ENCODE results near the gene DDX24. TPM values are rescaled to one million over a fixed set of nuclear protein-coding genes. Genes with fewer than 3 reads are reported as not detected.
A peak's percentile ranks its signal among the peaks of the same experiment; 100 is the strongest.

Gene DDX24
- total and polyA plus RNA-seq, 2 donors: 103 to 191 TPM

GRCh38 chr14:94058128-94058673, 22.8 kb downstream of the DDX24 start:
- 91% methylated on average over 1 of the region's 1 CpG for WGBS
- H3K27ac ChIP-seq (ENCODE audit: low read depth in 1 of 2, low read length in 1 of 2): no peak overlapping the region
- H3K27me3 ChIP-seq (ENCODE audit: control insufficient read depth in 2 of 2, insufficient read depth in 1 of 2, low read length in 1 of 2): no peaks in the 10 kb centered on the region
- DNase-seq (ENCODE audit: low read depth in 6 of 9, low spot score in 9 of 9): no peak
- no peaks in the 10 kb centered on the region for H3K9me3 ChIP-seq (ENCODE audit: control insufficient read depth in 2 of 2, insufficient read depth in 1 of 2, low read length in 1 of 2)
- no peaks in the 10 kb centered on the region for H3K4me1 ChIP-seq (ENCODE audit: control insufficient read depth in 2 of 2, insufficient read depth in 2 of 2, low read length in 2 of 2)
- H3K36me3 ChIP-seq (ENCODE audit: control insufficient read depth in 2 of 2, insufficient read depth in 2 of 2, low read length in 1 of 2): peaks cover 74 to 87% of the 10 kb centered on the region in 2 donors
- H3K4me3 ChIP-seq (ENCODE audit: low read length in 2 of 2): no peak overlapping the region

GRCh38 chr14:94056579-94057308, 24.3 kb downstream of the DDX24 start:
- 82% methylated on average over 6 of the region's 6 CpGs for WGBS
- DNase-seq (ENCODE audit: low read depth in 6 of 9, low spot score in 9 of 9): peak in 1 of 9 donors; percentile 45
- Histone ChIP-seq H3K27ac (ENCODE audit: low read depth in 1 of 2, low read length in 1 of 2) (no peak overlapping the region), H3K27me3 (ENCODE audit: control insufficient read depth in 2 of 2, insufficient read depth in 1 of 2, low read length in 1 of 2) (no peaks in the 10 kb centered on the region), H3K9me3 (ENCODE audit: control insufficient read depth in 2 of 2, insufficient read depth in 1 of 2, low read length in 1 of 2) (no peaks in the 10 kb centered on the region), H3K4me3 (ENCODE audit: low read length in 2 of 2) (no peak overlapping the region), H3K4me1 (ENCODE audit: control insufficient read depth in 2 of 2, insufficient read depth in 2 of 2, low read length in 2 of 2) (peaks cover 0 to 2% of the 10 kb centered on the region in 2 donors), H3K36me3 (ENCODE audit: control insufficient read depth in 2 of 2, insufficient read depth in 2 of 2, low read length in 1 of 2) (peaks cover 77 to 90% of the 10 kb centered on the region in 2 donors)

- no peak for DNase-seq (ENCODE audit: low read depth in 6 of 9, low spot score in 9 of 9)
- H3K27ac ChIP-seq (ENCODE audit: low read depth in 1 of 2, low read length in 1 of 2): no peak overlapping the region
- no peak overlapping the region for H3K4me3 ChIP-seq (ENCODE audit: low read length in 2 of 2)
- H3K27me3 ChIP-seq (ENCODE audit: control insufficient read depth in 2 of 2, insufficient read depth in 1 of 2, low read length in 1 of 2): no peaks in the 10 kb centered on the region
- H3K36me3 ChIP-seq (ENCODE audit: control insufficient read depth in 2 of 2, insufficient read depth in 2 of 2, low read length in 1 of 2): peaks cover 77 to 90% of the 10 kb centered on the region in 2 donors
- H3K4me1 ChIP-seq (ENCODE audit: control insufficient read depth in 2 of 2, insufficient read depth in 2 of 2, low read length in 2 of 2): peaks cover 0 to 2% of the 10 kb centered on the region in 2 donors
- 98% methylated on average over 7 of the region's 7 CpGs for WGBS
- H3K9me3 ChIP-seq (ENCODE audit: control insufficient read depth in 2 of 2, insufficient read depth in 1 of 2, low read length in 1 of 2): no peaks in the 10 kb centered on the region
Measured at GRCh38 chr14:94054936-94055335, 26.1 kb downstream of the DDX24 start.

GRCh38 chr14:94054401-94054800, 26.6 kb downstream of the DDX24 start:
- H3K4me1 ChIP-seq (ENCODE audit: control insufficient read depth in 2 of 2, insufficient read depth in 2 of 2, low read length in 2 of 2): peaks cover 0 to 2% of the 10 kb centered on the region in 2 donors
- WGBS: 100% methylated on average over 1 of the region's 1 CpG
- no peak for DNase-seq (ENCODE audit: low read depth in 6 of 9, low spot score in 9 of 9)
- peaks cover 79 to 89% of the 10 kb centered on the region in 2 donors for H3K36me3 ChIP-seq (ENCODE audit: control insufficient read depth in 2 of 2, insufficient read depth in 2 of 2, low read length in 1 of 2)
- no peak overlapping the region for H3K4me3 ChIP-seq (ENCODE audit: low read length in 2 of 2)
- no peaks in the 10 kb centered on the region for H3K27me3 ChIP-seq (ENCODE audit: control insufficient read depth in 2 of 2, insufficient read depth in 1 of 2, low read length in 1 of 2)
- H3K9me3 ChIP-seq (ENCODE audit: control insufficient read depth in 2 of 2, insufficient read depth in 1 of 2, low read length in 1 of 2): no peaks in the 10 kb centered on the region
- no peak overlapping the region for H3K27ac ChIP-seq (ENCODE audit: low read depth in 1 of 2, low read length in 1 of 2)

- DNase-seq (ENCODE audit: low read depth in 6 of 9, low spot score in 9 of 9): no peak
- no peak overlapping the region for H3K27ac ChIP-seq (ENCODE audit: low read depth in 1 of 2, low read length in 1 of 2)
Measured at GRCh38 chr14:94052662-94053061, 28.3 kb downstream of the DDX24 start.

GRCh38 chr14:94052199-94052598, 28.8 kb downstream of the DDX24 start:
- Histone ChIP-seq H3K36me3 (ENCODE audit: control insufficient read depth in 2 of 2, insufficient read depth in 2 of 2, low read length in 1 of 2) (peaks cover 87 to 92% of the 10 kb centered on the region in 2 donors), H3K27ac (ENCODE audit: low read depth in 1 of 2, low read length in 1 of 2) (no peak overlapping the region), H3K9me3 (ENCODE audit: control insufficient read depth in 2 of 2, insufficient read depth in 1 of 2, low read length in 1 of 2) (no peaks in the 10 kb centered on the region), H3K27me3 (ENCODE audit: control insufficient read depth in 2 of 2, insufficient read depth in 1 of 2, low read length in 1 of 2) (no peaks in the 10 kb centered on the region), H3K4me3 (ENCODE audit: low read length in 2 of 2) (no peak overlapping the region), H3K4me1 (ENCODE audit: control insufficient read depth in 2 of 2, insufficient read depth in 2 of 2, low read length in 2 of 2) (peaks cover 0 to 2% of the 10 kb centered on the region in 2 donors)
- 92% methylated on average over 1 of the region's 1 CpG for WGBS
- no peak for DNase-seq (ENCODE audit: low read depth in 6 of 9, low spot score in 9 of 9)

More at GRCh38 chr14:94052662-94053061, 28.3 kb downstream of the DDX24 start:
- WGBS: 99% methylated on average over 4 of the region's 4 CpGs
- H3K4me3 ChIP-seq (ENCODE audit: low read length in 2 of 2): no peak overlapping the region
- H3K36me3 ChIP-seq (ENCODE audit: control insufficient read depth in 2 of 2, insufficient read depth in 2 of 2, low read length in 1 of 2): peaks cover 82 to 90% of the 10 kb centered on the region in 2 donors
- H3K4me1 ChIP-seq (ENCODE audit: control insufficient read depth in 2 of 2, insufficient read depth in 2 of 2, low read length in 2 of 2): peaks cover 0 to 2% of the 10 kb centered on the region in 2 donors
- no peaks in the 10 kb centered on the region for H3K27me3 ChIP-seq (ENCODE audit: control insufficient read depth in 2 of 2, insufficient read depth in 1 of 2, low read length in 1 of 2)
- no peaks in the 10 kb centered on the region for H3K9me3 ChIP-seq (ENCODE audit: control insufficient read depth in 2 of 2, insufficient read depth in 1 of 2, low read length in 1 of 2)

GRCh38 chr14:94051779-94052178, 29.2 kb downstream of the DDX24 start:
- Histone ChIP-seq H3K4me3 (ENCODE audit: low read length in 2 of 2) (no peak overlapping the region), H3K9me3 (ENCODE audit: control insufficient read depth in 2 of 2, insufficient read depth in 1 of 2, low read length in 1 of 2) (no peaks in the 10 kb centered on the region), H3K27me3 (ENCODE audit: control insufficient read depth in 2 of 2, insufficient read depth in 1 of 2, low read length in 1 of 2) (no peaks in the 10 kb centered on the region), H3K4me1 (ENCODE audit: control insufficient read depth in 2 of 2, insufficient read depth in 2 of 2, low read length in 2 of 2) (peaks cover 0 to 2% of the 10 kb centered on the region in 2 donors), H3K27ac (ENCODE audit: low read depth in 1 of 2, low read length in 1 of 2) (no peak overlapping the region), H3K36me3 (ENCODE audit: control insufficient read depth in 2 of 2, insufficient read depth in 2 of 2, low read length in 1 of 2) (peaks cover 88 to 92% of the 10 kb centered on the region in 2 donors)
- no peak for DNase-seq (ENCODE audit: low read depth in 6 of 9, low spot score in 9 of 9)
- 95% methylated on average over 3 of the region's 3 CpGs for WGBS

- no peaks in the 10 kb centered on the region for H3K9me3 ChIP-seq (ENCODE audit: control insufficient read depth in 2 of 2, insufficient read depth in 1 of 2, low read length in 1 of 2)
- peaks cover 0 to 2% of the 10 kb centered on the region in 2 donors for H3K4me1 ChIP-seq (ENCODE audit: control insufficient read depth in 2 of 2, insufficient read depth in 2 of 2, low read length in 2 of 2)
- no peaks in the 10 kb centered on the region for H3K27me3 ChIP-seq (ENCODE audit: control insufficient read depth in 2 of 2, insufficient read depth in 1 of 2, low read length in 1 of 2)
- DNase-seq (ENCODE audit: low read depth in 6 of 9, low spot score in 9 of 9): no peak
- WGBS: 92% methylated on average over 9 of the region's 9 CpGs
- H3K27ac ChIP-seq (ENCODE audit: low read depth in 1 of 2, low read length in 1 of 2): no peak overlapping the region
- H3K4me3 ChIP-seq (ENCODE audit: low read length in 2 of 2): no peak overlapping the region
- H3K36me3 ChIP-seq (ENCODE audit: control insufficient read depth in 2 of 2, insufficient read depth in 2 of 2, low read length in 1 of 2): peaks cover 88 to 92% of the 10 kb centered on the region in 2 donors
Measured at GRCh38 chr14:94051115-94051514, 29.9 kb downstream of the DDX24 start.

GRCh38 chr14:94050231-94050880, 30.6 kb downstream of the DDX24 start:
- 96% methylated on average over 6 of the region's 6 CpGs for WGBS
- no peaks in the 10 kb centered on the region for H3K9me3 ChIP-seq (ENCODE audit: control insufficient read depth in 2 of 2, insufficient read depth in 1 of 2, low read length in 1 of 2)
- H3K4me3 ChIP-seq (ENCODE audit: low read length in 2 of 2): no peak overlapping the region
- no peaks in the 10 kb centered on the region for H3K27me3 ChIP-seq (ENCODE audit: control insufficient read depth in 2 of 2, insufficient read depth in 1 of 2, low read length in 1 of 2)
- peaks cover 84 to 93% of the 10 kb centered on the region in 2 donors for H3K36me3 ChIP-seq (ENCODE audit: control insufficient read depth in 2 of 2, insufficient read depth in 2 of 2, low read length in 1 of 2)
- no peak overlapping the region for H3K27ac ChIP-seq (ENCODE audit: low read depth in 1 of 2, low read length in 1 of 2)
- H3K4me1 ChIP-seq (ENCODE audit: control insufficient read depth in 2 of 2, insufficient read depth in 2 of 2, low read length in 2 of 2): peaks cover 0 to 2% of the 10 kb centered on the region in 2 donors
- no peak for DNase-seq (ENCODE audit: low read depth in 6 of 9, low spot score in 9 of 9)
